CD8-positive, alpha-beta memory T cell (primary cell): ENCODE measurements around the gene TTYH1. TPM values are rescaled to one million over a fixed set of nuclear protein-coding genes. Genes with fewer than 3 reads are reported as not detected.
"Not testable (repeated sequence)": the region's sequence is repeated elsewhere in the genome, so short reads cannot be mapped to it uniquely, and the experiment has no call there.

Experiments used
- CTCF ChIA-PET: fragments of 350-600 bp; sonication (Branson Sonifier 250); formaldehyde crosslinking; loops from one replicate; lab custom pipeline; 2021; ENCODE audit warnings: antibody characterized with exemption; lab: Charles Lee
- POLR2A ChIA-PET: fragments of 350-600 bp; sonication (Branson Sonifier 250); formaldehyde crosslinking; loops from one replicate; lab custom pipeline; 2021; ENCODE audit warnings: antibody characterized with exemption; lab: Charles Lee
- DNase-seq, 5 donors: peaks; one replicate each; pipeline versions ENCODE4 v3.0.0 to v3.0.0-alpha.2; 2020 to 2022; ENCODE audit warnings: mixed read lengths in 1 of 5
- H3K27ac ChIP-seq: one replicate; pipeline ENCODE4 v1.7.0; 2013; ENCODE audit warnings: low read depth, mild to moderate bottlenecking, low read length, moderate library complexity
- H3K27me3 ChIP-seq: 2 replicates; pipeline ENCODE4 v1.7.0; 2013; ENCODE audit warnings: low read length, mild to moderate bottlenecking; ENCODE audit not compliant: insufficient read depth, poor library complexity, severe bottlenecking
- H3K36me3 ChIP-seq: 2 replicates; pipeline ENCODE4 v1.7.0; 2013; ENCODE audit warnings: mild to moderate bottlenecking, low read length, moderate library complexity; ENCODE audit not compliant: insufficient read depth
- H3K4me1 ChIP-seq: 2 replicates; pipeline ENCODE4 v1.7.0; 2013; ENCODE audit warnings: mild to moderate bottlenecking, low read length, moderate library complexity; ENCODE audit not compliant: insufficient read depth
- H3K4me3 ChIP-seq: 2 replicates; pipeline ENCODE4 v1.7.0; 2013; ENCODE audit warnings: mild to moderate bottlenecking, low read length
- H3K9me3 ChIP-seq: 2 replicates; pipeline ENCODE4 v1.7.0; 2013; ENCODE audit warnings: mild to moderate bottlenecking, low read length
- H3K27ac Mint-ChIP-seq, 8 donors: one replicate each; pipeline ENCODE4 v1.8.0; 2020 to 2021; ENCODE audit warnings: mixed read lengths in 8 of 8, mild to moderate bottlenecking in 6 of 8, inconsistent platforms in 3 of 8, moderate library complexity in 3 of 8
- H3K27me3 Mint-ChIP-seq, 2 donors: one replicate each; pipeline ENCODE4 v1.8.0; 2020 to 2021; ENCODE audit warnings: mixed read lengths in 2 of 2, mild to moderate bottlenecking in 1 of 2, moderate library complexity in 1 of 2
- H3K36me3 Mint-ChIP-seq, 3 donors: one replicate each; pipeline ENCODE4 v1.8.0; 2020 to 2021; ENCODE audit warnings: mixed read lengths in 3 of 3, inconsistent platforms in 1 of 3, mild to moderate bottlenecking in 1 of 3
- H3K4me1 Mint-ChIP-seq, 3 donors: one replicate each; pipeline ENCODE4 v1.8.0; 2020 to 2021; ENCODE audit warnings: mixed read lengths in 3 of 3, inconsistent platforms in 1 of 3, mild to moderate bottlenecking in 1 of 3
- H3K4me3 Mint-ChIP-seq, 7 donors: one replicate each; pipeline ENCODE4 v1.8.0; 2020 to 2021; ENCODE audit warnings: mixed read lengths in 7 of 7, mild to moderate bottlenecking in 6 of 7, moderate library complexity in 4 of 7, inconsistent platforms in 2 of 7
- H3K9me3 Mint-ChIP-seq, 5 donors: one replicate each; pipeline ENCODE4 v1.8.0; 2020 to 2022; ENCODE audit warnings: mixed read lengths in 5 of 5, mild to moderate bottlenecking in 3 of 5, moderate library complexity in 2 of 5, inconsistent platforms in 1 of 5
- polyA plus RNA-seq: library from polyadenylated mRNA; unstranded; fragments of 300-500 nt; fragmentation: Illumina TruSeq; gene quantifications from one replicate; pipeline ENCODE4 v1.2.3, GENCODE V29; 2021
- total RNA-seq, 2 experiments: library from RNA; stranded (reverse); gene quantifications; one replicate each; pipeline ENCODE4 v1.2.3, GENCODE V29; 2021

Gene TTYH1
- total and polyA plus RNA-seq, 3 experiments from 2014 or later = 0.66 TPM; not detected in 2

DNA sequence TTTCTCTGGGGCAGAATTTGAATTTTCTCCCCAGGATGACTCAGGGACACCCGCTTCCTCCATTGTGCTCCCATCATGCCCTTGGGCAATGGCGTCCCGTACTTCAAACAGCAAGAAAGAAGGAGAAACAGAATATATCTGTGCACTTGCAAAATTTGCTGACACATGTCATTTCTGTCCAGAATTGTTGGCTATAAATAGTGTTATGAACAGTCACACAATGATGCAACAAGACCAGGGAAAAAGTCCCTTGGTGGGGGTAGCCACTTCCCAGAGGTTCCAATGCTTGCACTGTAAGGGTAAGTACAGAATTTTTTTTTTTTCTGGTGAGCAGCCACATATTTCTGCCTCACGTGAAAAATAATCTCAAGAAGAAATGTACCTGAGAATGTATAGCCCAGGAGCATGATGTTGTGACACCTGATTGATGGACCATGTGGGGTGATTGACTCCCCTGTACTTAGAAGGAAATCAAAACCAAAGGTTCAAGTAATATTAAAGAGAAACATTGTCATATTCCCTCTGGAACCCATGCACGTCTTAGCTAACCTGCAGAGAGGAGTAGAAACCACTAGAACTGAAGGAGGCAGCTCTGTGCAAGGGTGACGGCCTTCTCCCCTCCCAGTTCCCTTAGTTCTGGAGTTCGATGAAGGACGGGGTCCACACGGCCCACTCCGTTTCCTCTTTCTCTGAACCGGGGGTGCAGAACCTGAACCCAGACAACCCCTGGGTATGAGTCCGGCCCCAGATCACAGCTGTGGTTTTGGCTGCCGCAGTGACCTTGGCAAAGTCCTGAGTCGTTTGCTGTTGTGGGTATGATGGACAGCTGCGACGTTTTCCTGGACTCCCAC is 41.3 kb upstream of the TTYH1 start:
- peaks cover 0 to under 1% (median 0%) of the 10 kb centered on the region in 3 donors for H3K36me3 Mint-ChIP-seq
- no peaks in the 10 kb centered on the region for H3K36me3 ChIP-seq
- no peak overlapping the region for H3K27ac ChIP-seq
- H3K9me3 ChIP-seq = no peaks in the 10 kb centered on the region
- no peak for DNase-seq
- H3K4me3 ChIP-seq = no peak overlapping the region
- H3K4me1 ChIP-seq = peaks cover 75% of the 10 kb centered on the region
- H3K9me3 Mint-ChIP-seq = no peaks in the 10 kb centered on the region
- POLR2A ChIA-PET = no interaction called here
- H3K27me3 ChIP-seq = no peaks in the 10 kb centered on the region
- H3K27me3 Mint-ChIP-seq = no peaks in the 10 kb centered on the region
- CTCF ChIA-PET = interaction anchor here (1.3 kb wide), 1 partner anchor 17 kb away, joined by 4 read pairs; no protein-coding TSS in a partner anchor
- H3K27ac Mint-ChIP-seq = peak overlapping the region in 1 of 8 donors; percentile 12
- peaks cover 73 to 81% (median 81%) of the 10 kb centered on the region in 3 donors for H3K4me1 Mint-ChIP-seq
- peak overlapping the region in 5 of 7 donors; percentile 17 to 81 (median 19) for H3K4me3 Mint-ChIP-seq

DNA sequence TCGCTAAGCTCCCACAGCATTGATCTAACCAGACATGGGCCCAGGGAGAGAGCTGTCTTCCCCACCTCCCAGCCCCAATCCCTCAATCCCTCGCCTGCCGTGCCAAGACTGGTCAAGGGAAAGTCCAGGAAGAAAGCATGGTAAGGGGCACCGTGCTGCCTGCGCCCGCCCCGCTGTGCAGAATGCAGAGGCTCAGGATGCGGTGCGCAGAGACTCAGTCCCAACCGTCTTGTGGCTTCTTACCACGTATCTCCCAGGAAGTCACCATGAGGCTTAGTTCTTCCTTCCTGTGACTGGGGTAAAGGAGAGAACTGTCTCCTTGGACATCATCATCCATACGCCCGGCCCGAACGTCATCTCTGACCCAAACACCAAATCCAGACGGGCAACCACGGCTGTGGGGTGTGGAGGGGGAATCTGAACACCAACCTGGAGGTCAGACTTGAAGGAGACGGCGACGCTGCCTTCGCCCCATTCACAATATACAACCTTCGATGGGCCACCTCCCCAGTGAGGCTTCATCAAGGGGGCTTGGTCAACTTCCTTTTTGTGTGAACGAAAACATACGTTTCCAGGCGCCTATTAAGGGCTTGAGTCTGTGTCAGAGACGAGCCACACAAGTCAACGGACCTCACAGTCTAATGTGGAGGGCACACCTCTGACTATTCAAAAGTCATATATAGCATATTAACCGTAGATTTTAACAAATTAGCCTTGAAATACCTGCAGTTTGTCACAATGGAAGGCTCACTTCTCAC is 39.9 kb upstream of the TTYH1 start:
- H3K36me3 Mint-ChIP-seq, H3K36me3 ChIP-seq, H3K27me3 Mint-ChIP-seq, H3K4me3 ChIP-seq, H3K9me3 ChIP-seq, H3K27me3 ChIP-seq, H3K9me3 Mint-ChIP-seq, DNase-seq, POLR2A ChIA-PET, H3K27ac ChIP-seq: not testable (repeated sequence)
- H3K4me1 Mint-ChIP-seq = peaks cover 72 to 83% (median 82%) of the 10 kb centered on the region in 3 donors
- peak overlapping the region; percentile 13 to 84 (median 68) for H3K4me3 Mint-ChIP-seq
- peaks cover 80% of the 10 kb centered on the region for H3K4me1 ChIP-seq
- CTCF ChIA-PET = interaction anchor here (1.0 kb wide), 1 partner anchor 13 kb away, joined by 3 read pairs; no protein-coding TSS in a partner anchor
- H3K27ac Mint-ChIP-seq = peak overlapping the region in 7 of 8 donors; percentile 26 to 85 (median 74)

DNA sequence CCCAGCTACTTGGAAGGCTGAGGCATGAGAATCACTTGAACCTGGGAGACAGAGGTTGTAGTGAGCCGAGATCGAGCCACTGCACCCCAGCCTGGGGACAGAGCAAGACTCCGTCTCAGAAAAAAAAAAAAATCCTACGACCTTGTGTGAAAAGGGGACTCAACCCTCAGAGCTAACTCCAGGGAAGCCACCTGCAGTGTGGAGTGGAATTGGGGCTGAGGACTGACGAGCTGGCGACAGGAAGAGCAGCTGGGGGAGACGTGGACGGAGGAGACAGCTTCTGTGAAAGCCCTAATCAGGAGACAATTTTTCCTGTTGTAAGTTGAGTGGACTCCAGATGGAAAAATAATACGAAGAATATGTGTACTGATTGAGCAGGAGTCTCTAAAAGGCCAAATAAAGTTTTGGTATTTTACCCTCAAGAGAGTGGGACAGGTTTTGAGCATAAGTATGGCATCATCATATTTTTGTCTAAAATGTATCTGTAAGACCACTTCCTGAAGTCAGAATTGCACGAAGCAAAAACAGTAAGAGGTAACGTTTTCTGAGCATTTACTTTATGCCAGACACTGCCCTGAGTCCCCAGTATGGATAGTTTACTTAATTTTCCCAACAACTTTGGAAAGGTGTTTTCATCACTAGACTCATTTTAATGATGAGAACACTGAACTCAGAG is 38.5 kb upstream of the TTYH1 start:
- peaks cover 70% of the 10 kb centered on the region for H3K4me1 ChIP-seq
- Mint-ChIP-seq H3K36me3 (no peaks in the 10 kb centered on the region), H3K9me3 (no peaks in the 10 kb centered on the region), H3K4me1 (peaks cover 67 to 74% (median 69%) of the 10 kb centered on the region in 3 donors), H3K4me3 (peak overlapping the region; percentile 12 to 59 (median 24)), H3K27me3 (no peaks in the 10 kb centered on the region), H3K27ac (peak overlapping the region in 7 of 8 donors; percentile 1 to 88 (median 48))
- no peak overlapping the region for H3K4me3 ChIP-seq
- no peaks in the 10 kb centered on the region for H3K36me3 ChIP-seq
- H3K27me3 ChIP-seq = no peaks in the 10 kb centered on the region
- H3K27ac ChIP-seq = no peak overlapping the region
- no peaks in the 10 kb centered on the region for H3K9me3 ChIP-seq
- CTCF ChIA-PET = interaction anchor here (0.8 to 1.0 kb wide), 3 partner anchors 12 to 72 kb away, joined by 3 read pairs; partner anchors contain the start of gene LENG8
- POLR2A ChIA-PET = no interaction called here
- DNase-seq = no peak

DNA sequence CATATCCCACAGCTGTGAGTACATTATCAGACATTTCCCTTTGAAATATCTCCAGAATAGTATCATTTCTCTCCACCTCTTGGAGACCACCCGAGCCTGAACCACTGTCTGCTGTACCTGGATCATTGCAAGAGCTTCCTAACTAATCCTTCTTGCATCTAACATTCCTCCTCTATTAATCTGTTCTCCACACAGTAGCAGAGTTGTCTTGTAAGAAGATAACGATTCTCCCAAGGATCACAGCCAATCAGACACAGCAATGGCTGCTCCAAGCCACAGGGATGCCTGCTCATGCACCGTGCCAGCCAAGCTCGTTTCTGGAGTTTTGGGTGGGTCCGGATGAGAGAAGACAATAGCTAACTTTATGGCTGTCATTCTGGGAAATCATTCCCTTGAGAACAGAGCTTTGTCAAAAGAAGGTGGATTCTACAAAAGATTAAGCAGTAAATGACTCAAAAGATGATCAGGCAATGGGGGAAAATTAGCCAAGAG is 36.0 kb upstream of the TTYH1 start:
- CTCF ChIA-PET = interaction anchor here (1.2 to 2.2 kb wide), 4 partner anchors 9 to 19 kb away, joined by 3 to 13 read pairs (median 4); no protein-coding TSS in a partner anchor
- Mint-ChIP-seq H3K4me1 (peaks cover 51 to 57% (median 53%) of the 10 kb centered on the region in 3 donors), H3K27me3 (no peaks in the 10 kb centered on the region), H3K27ac (peak overlapping the region in 4 of 8 donors; percentile 54 to 77 (median 69)), H3K36me3 (no peaks in the 10 kb centered on the region), H3K4me3 (peak overlapping the region in 2 of 7 donors; percentile 32 to 43), H3K9me3 (no peaks in the 10 kb centered on the region)
- no peaks in the 10 kb centered on the region for H3K27me3 ChIP-seq
- H3K27ac ChIP-seq = no peak overlapping the region
- DNase-seq = no peak
- no peaks in the 10 kb centered on the region for H3K36me3 ChIP-seq
- no peaks in the 10 kb centered on the region for H3K9me3 ChIP-seq
- no peak overlapping the region for H3K4me3 ChIP-seq
- H3K4me1 ChIP-seq = peaks cover 47% of the 10 kb centered on the region
- POLR2A ChIA-PET = no interaction called here

DNA sequence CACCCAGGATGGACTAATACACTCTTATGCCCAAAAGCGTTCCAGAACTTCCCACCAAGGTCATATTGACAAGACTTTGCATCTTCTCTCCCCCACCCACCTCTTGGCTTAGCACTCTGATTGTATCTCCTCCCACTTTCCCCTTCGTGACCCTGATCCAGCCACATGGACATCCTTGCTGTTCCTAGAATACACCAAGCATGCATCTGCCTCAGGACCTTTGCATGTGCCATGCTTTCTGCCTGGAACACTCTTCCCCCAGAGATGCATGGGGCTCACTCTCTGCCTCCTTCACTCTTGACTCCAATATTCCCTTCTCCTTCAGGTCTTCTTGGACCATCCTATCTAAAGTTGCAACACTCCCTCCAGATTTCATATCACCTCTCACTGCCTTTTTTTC is 34.4 kb upstream of the TTYH1 start:
- peak overlapping the region in 1 of 8 donors; percentile 61 for H3K27ac Mint-ChIP-seq
- Histone ChIP-seq H3K4me3 (no peak overlapping the region), H3K9me3 (no peaks in the 10 kb centered on the region), H3K4me1 (peaks cover 32% of the 10 kb centered on the region), H3K36me3 (no peaks in the 10 kb centered on the region), H3K27me3 (no peaks in the 10 kb centered on the region), H3K27ac (no peak overlapping the region)
- H3K27me3 Mint-ChIP-seq = no peaks in the 10 kb centered on the region
- H3K4me3 Mint-ChIP-seq = no peak overlapping the region
- ChIA-PET CTCF (interaction anchor here (1.2 kb wide), 1 partner anchor 10 kb away, joined by 3 read pairs; no protein-coding TSS in a partner anchor), POLR2A (interaction anchor here (1.8 kb wide), 1 partner anchor 9 kb away, joined by 4 read pairs; no protein-coding TSS in a partner anchor)
- H3K9me3 Mint-ChIP-seq = no peaks in the 10 kb centered on the region
- DNase-seq = no peak
- H3K36me3 Mint-ChIP-seq = no peaks in the 10 kb centered on the region
- H3K4me1 Mint-ChIP-seq = peaks cover 35 to 47% (median 41%) of the 10 kb centered on the region in 3 donors

DNA sequence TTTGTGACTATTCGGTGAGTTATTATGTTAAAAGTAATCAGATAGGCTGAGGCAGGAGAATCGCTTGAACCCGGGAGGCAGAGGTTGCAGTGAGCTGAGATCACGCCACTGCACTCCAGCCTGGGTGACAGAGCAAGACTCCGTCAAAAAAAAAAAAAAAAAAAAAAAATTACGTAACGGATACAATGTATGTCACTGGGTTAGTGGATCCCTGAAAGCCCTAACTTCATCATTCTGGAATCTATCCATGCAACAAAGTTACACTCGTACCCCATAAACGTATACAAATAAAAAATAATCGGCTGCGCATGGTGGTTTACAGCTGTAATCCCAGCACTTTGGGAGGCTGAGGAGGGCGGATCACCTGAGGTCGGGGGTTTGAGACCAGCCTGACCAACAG is 33.2 kb upstream of the TTYH1 start:
- not testable (repeated sequence) for H3K9me3 Mint-ChIP-seq, DNase-seq, H3K36me3 Mint-ChIP-seq, H3K27ac Mint-ChIP-seq, H3K27ac ChIP-seq, H3K27me3 Mint-ChIP-seq, H3K4me3 ChIP-seq, H3K27me3 ChIP-seq, H3K36me3 ChIP-seq, H3K9me3 ChIP-seq
- ChIA-PET CTCF (interaction anchor here (0.8 to 1.2 kb wide), 2 partner anchors 8 to 11 kb away, joined by 3 read pairs; no protein-coding TSS in a partner anchor), POLR2A (interaction anchor here (1.8 kb wide), 1 partner anchor 11 kb away, joined by 4 read pairs; no protein-coding TSS in a partner anchor)
- H3K4me1 ChIP-seq = peaks cover 26% of the 10 kb centered on the region
- H3K4me1 Mint-ChIP-seq = peaks cover 26 to 38% (median 32%) of the 10 kb centered on the region in 3 donors
- H3K4me3 Mint-ChIP-seq = peak overlapping the region in 1 of 7 donors; percentile 36

DNA sequence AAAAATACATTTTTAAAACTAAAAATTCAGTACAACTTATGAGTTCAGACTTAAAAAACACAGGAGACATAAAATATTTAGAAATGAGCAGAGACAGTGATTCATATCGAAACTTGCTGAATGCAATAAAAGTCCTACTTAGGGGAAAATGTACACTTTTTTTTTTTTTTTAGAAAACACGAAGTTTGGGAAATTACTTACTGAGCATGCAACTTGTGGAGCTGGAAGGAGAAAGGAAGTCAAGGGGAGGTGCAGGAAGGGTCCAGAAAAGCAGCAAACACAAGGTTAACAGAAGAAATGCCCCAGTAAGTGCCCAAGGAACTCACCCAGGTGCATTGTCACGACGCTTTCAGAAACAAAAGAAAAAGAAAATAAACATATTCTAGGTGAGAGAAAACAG is 31.9 kb upstream of the TTYH1 start:
- no peak for DNase-seq
- peaks cover 31 to 44% (median 38%) of the 10 kb centered on the region in 3 donors for H3K4me1 Mint-ChIP-seq
- ChIA-PET CTCF (no interaction called here), POLR2A (no interaction called here)
- no peaks in the 10 kb centered on the region for H3K36me3 ChIP-seq
- no peaks in the 10 kb centered on the region for H3K9me3 Mint-ChIP-seq
- no peak overlapping the region for H3K4me3 ChIP-seq
- H3K36me3 Mint-ChIP-seq = no peaks in the 10 kb centered on the region
- no peaks in the 10 kb centered on the region for H3K27me3 ChIP-seq
- no peak overlapping the region for H3K27ac Mint-ChIP-seq
- H3K4me3 Mint-ChIP-seq = no peak overlapping the region
- no peaks in the 10 kb centered on the region for H3K9me3 ChIP-seq
- no peak overlapping the region for H3K27ac ChIP-seq
- peaks cover 28% of the 10 kb centered on the region for H3K4me1 ChIP-seq
- no peaks in the 10 kb centered on the region for H3K27me3 Mint-ChIP-seq
